Liver (tissue), 9 donors: Measurements from ENCODE around the gene ACADM. TPM values are rescaled to one million over a fixed set of nuclear protein-coding genes. Genes with fewer than 3 reads are reported as not detected.

Experiments used
- DNase-seq: peaks from one replicate; pipeline ENCODE4 v3.0.0-alpha.2; 2017; ENCODE audit warnings: low spot score
- H3K27ac ChIP-seq, 2 donors: one replicate each; pipeline ENCODE4 v1.7.0; 2013; ENCODE audit warnings: inconsistent platforms in 2 of 2, low read length in 2 of 2, control low read depth in 1 of 2, low read depth in 1 of 2, mild to moderate bottlenecking in 1 of 2
- H3K27me3 ChIP-seq, 4 donors: one replicate each; pipeline versions ENCODE4 v1.6.1 to v1.7.0; 2013; ENCODE audit warnings: low read length in 3 of 4, inconsistent platforms in 1 of 4, mild to moderate bottlenecking in 1 of 4, moderate library complexity in 1 of 4; ENCODE audit not compliant: control insufficient read depth in 4 of 4, insufficient read depth in 4 of 4
- H3K36me3 ChIP-seq, 4 donors: one replicate each; pipeline versions ENCODE4 v1.6.1 to v1.7.0; 2013; ENCODE audit warnings: low read length in 3 of 4, mild to moderate bottlenecking in 3 of 4, low read depth in 1 of 4, moderate library complexity in 1 of 4; ENCODE audit not compliant: control insufficient read depth in 4 of 4, insufficient read depth in 3 of 4
- H3K4me1 ChIP-seq, 4 donors: one replicate each; pipeline versions ENCODE4 v1.6.1 to v1.7.0; 2013; ENCODE audit warnings: low read length in 3 of 4, mild to moderate bottlenecking in 3 of 4, moderate library complexity in 1 of 4; ENCODE audit not compliant: control insufficient read depth in 4 of 4, insufficient read depth in 4 of 4
- H3K4me3 ChIP-seq, 3 donors: one replicate each; pipeline versions ENCODE4 v1.6.1 to v1.7.0; 2013; ENCODE audit warnings: low read length in 3 of 3, control low read depth in 1 of 3, low read depth in 1 of 3, mild to moderate bottlenecking in 1 of 3
- H3K9ac ChIP-seq, 2 donors: one replicate each; pipeline ENCODE4 v1.7.0; 2013; ENCODE audit warnings: low read length in 2 of 2, mild to moderate bottlenecking in 2 of 2, moderate library complexity in 2 of 2, control low read depth in 1 of 2, low read depth in 1 of 2
- H3K9me3 ChIP-seq, 4 donors: one replicate each; pipeline versions ENCODE4 v1.6.1 to v1.7.0; 2013; ENCODE audit warnings: low read length in 3 of 4; ENCODE audit not compliant: control insufficient read depth in 4 of 4
- CTCF ChIP-seq: fragments of 150-350 bp; IDR thresholded peaks from 2 replicates; pipeline ENCODE4 v1.5.1; 2017; ENCODE audit warnings: improper control_type of control experiment, low read depth, low read length; ENCODE audit not compliant: missing input control
- EGR1 ChIP-seq, 2 donors: IDR thresholded peaks; 2 replicates each; pipeline ENCODE4 v1.6.1; 2016 to 2018; ENCODE audit warnings: antibody characterized with exemption in 2 of 2, low read depth in 2 of 2
- FOXA1 ChIP-seq: IDR thresholded peaks from 2 replicates; pipeline ENCODE4 v1.6.1; 2016; ENCODE audit warnings: antibody characterized with exemption
- HNF4A ChIP-seq, 2 donors: conservative IDR thresholded peaks; 2 replicates each; pipeline ENCODE4 v1.6.1; 2016; ENCODE audit warnings: antibody characterized with exemption in 2 of 2, mild to moderate bottlenecking in 2 of 2
- JUND ChIP-seq, 2 donors: IDR thresholded peaks; 2 replicates each; pipeline ENCODE4 v1.6.1; 2016; ENCODE audit warnings: antibody characterized with exemption in 2 of 2
- MAX ChIP-seq: IDR thresholded peaks from 2 replicates; pipeline ENCODE4 v1.6.1; 2016; ENCODE audit warnings: antibody characterized with exemption
- NR2F2 ChIP-seq: IDR thresholded peaks from 2 replicates; pipeline ENCODE4 v1.6.1; 2016; ENCODE audit warnings: antibody characterized with exemption
- RAD21 ChIP-seq, 2 donors: IDR thresholded peaks; 2 replicates each; pipeline ENCODE4 v1.6.1; 2016; ENCODE audit warnings: antibody characterized with exemption in 2 of 2, mild to moderate bottlenecking in 2 of 2
- REST ChIP-seq: IDR thresholded peaks from 2 replicates; pipeline ENCODE4 v1.6.1; 2016; ENCODE audit warnings: antibody characterized with exemption, mild to moderate bottlenecking
- RXRA ChIP-seq, 2 donors: IDR thresholded peaks; 2 replicates each; pipeline ENCODE4 v1.6.1; 2017 to 2018; ENCODE audit warnings: antibody characterized with exemption in 2 of 2, mild to moderate bottlenecking in 1 of 2
- SP1 ChIP-seq: IDR thresholded peaks from 2 replicates; pipeline ENCODE4 v1.6.1; 2018; ENCODE audit warnings: antibody characterized with exemption, mild to moderate bottlenecking
- TAF1 ChIP-seq: conservative IDR thresholded peaks from 2 replicates; pipeline ENCODE4 v1.6.1; 2016; ENCODE audit warnings: antibody characterized with exemption, mild to moderate bottlenecking
- WGBS: extraction: QIAGEN DNeasy Blood & Tissue Kit; methylation state at CpG from one replicate; pipeline ENCODE4 v1.1.7; 2013; 5-methylcytosine and 5-hydroxymethylcytosine counted together
- polyA plus RNA-seq, 2 donors: library from polyadenylated mRNA; stranded (reverse) in 1 of 2; unstranded in 1 of 2; fragments of 200-250 nt in 1 of 2; fragments of >200 nt in 1 of 2; fragmentation: Nextera tagmentation in 1 of 2; extraction: Ambion mirVana in 1 of 2; gene quantifications; one replicate each; pipeline versions ENCODE4 v1.2.1 to v1.2.3, GENCODE V29; 2013 to 2015
- total RNA-seq, 2 donors: library from RNA; depleted of rRNA; stranded (reverse); fragments of >200 nt; gene quantifications; one replicate each; pipeline ENCODE4 v1.2.3, GENCODE V29; 2014
- donor health status: healthy.
- donor health status: healthy.
- donor health status: healthy.
- donor health status: healthy.
- donor health status: healthy.

ACADM gene
- total and polyA plus RNA-seq, 4 donors, result 68.3 to 175 (median 149) TPM

DNA sequence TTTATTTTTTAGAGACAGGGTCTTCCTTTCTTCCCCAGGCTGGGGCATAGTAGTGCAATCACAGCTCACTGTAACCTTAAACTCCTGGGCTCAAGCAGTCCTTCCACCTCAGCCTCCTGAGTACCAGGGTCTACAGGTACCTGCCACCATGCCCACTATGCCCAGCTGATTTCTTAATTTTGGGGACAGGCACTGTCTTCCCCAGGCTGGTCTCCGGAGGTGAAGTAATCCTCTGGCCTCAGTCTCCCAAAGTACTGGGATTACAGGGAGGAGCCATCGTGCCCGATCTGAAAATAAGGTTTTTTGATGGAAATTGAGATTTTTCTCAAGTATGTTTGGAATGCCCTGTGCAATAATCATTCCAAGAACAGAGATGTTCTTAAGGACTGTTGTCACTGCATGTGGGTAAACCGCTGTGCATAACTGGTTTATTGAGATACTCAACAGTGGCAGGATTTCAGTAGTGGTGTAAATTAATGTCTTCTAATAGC is 71.2 kb downstream of the ACADM start:
- H3K9me3 ChIP-seq, result no peaks in the 10 kb centered on the region
- H3K4me3 ChIP-seq, result no peak overlapping the region
- H3K36me3 ChIP-seq, result peaks cover 11 to 49% (median 40%) of the 10 kb centered on the region in 4 donors
- 95% methylated on average over 4 of the region's 4 CpGs for WGBS
- no peak overlapping the region for H3K9ac ChIP-seq
- no peak for DNase-seq
- TF ChIP-seq FOXA1, result no peak
- TF ChIP-seq NR2F2, result no peak
- no peak overlapping the region for H3K27ac ChIP-seq
- no peaks in the 10 kb centered on the region for H3K27me3 ChIP-seq
- peaks cover 2 to 5% (median 3%) of the 10 kb centered on the region in 4 donors for H3K4me1 ChIP-seq

DNA sequence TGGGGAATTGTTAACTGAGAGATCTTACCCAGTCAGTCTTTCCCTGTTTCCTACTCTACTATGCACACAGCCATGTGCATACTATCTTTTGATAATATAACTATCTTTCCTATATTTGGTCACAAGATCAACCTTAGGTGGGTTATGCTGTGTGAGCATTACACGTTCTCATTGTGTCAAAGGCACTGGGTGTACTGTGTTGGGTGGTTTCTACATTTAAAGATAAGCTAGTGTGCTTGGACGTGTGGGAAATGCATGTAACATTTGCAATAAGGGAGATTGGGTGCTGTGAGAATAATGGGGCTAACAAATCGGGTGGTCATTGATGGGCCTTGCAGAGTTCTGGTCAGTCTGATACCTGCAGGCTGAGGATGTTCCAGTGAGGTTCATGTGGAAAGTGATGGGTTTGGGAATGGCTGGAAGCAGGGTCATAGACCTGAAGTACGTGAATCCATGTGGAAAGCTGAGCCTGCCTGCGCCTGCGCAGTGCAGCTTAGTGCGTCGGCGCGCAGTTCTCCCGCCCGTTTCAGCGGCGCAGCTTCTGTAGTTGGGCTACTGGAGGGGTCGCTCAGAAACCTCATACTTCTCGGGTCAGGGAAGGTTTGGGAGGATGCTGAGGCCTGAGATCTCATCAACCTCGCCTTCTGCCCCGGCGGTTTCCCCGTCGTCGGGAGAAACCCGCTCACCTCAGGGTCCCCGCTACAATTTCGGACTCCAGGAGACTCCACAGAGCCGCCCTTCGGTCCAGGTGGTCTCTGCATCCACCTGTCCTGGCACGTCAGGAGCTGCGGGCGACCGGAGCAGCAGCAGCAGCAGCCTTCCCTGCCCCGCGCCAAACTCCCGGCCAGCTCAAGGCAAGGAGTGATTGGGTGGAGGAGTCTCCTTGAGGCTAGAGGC is 72.1 kb downstream of the ACADM start, which contains the start of gene MSH4:
TSS of gene MSH4 (plus strand) at position 507 of the 897 bp plus-strand sequence. CDS start at position 611, 104 bp downstream.
- TF ChIP-seq RXRA (IDR thresholded peaks at IDR 0.05), result no peak
- TF ChIP-seq RAD21 (IDR thresholded peaks at IDR 0.05), result no peak
- TF ChIP-seq CTCF, result no peak
- no peak for TF ChIP-seq MAX
- no peak for TF ChIP-seq EGR1 (IDR thresholded peaks at IDR 0.05; ENCODE audit: low read depth in 2 of 2)
- no peak for TF ChIP-seq TAF1
- no peak for TF ChIP-seq REST
- TF ChIP-seq JUND (IDR thresholded peaks at IDR 0.05), result no peak
- no peak for TF ChIP-seq HNF4A (conservative IDR thresholded peaks at IDR 0.05)
- no peak for TF ChIP-seq SP1
- no peaks in the 10 kb centered on the region for H3K27me3 ChIP-seq
- H3K36me3 ChIP-seq, result peaks cover 11 to 46% (median 38%) of the 10 kb centered on the region in 4 donors
- H3K4me1 ChIP-seq, result no peaks in the 10 kb centered on the region
- H3K9me3 ChIP-seq, result no peaks in the 10 kb centered on the region
- H3K9ac ChIP-seq, result no peak within 1 kb of the TSS
- WGBS, result 80% methylated on average over 34 of the region's 34 CpGs
- DNase-seq, result no peak
- no peak within 1 kb of the TSS for H3K27ac ChIP-seq
- no peak within 1 kb of the TSS for H3K4me3 ChIP-seq
